GM19468 (cell line): ENCODE measurements around the gene TUBB1.
A peak's percentile ranks its signal among the peaks of the same experiment; 100 is the strongest.
"Not testable (repeated sequence)": the region's sequence is repeated elsewhere in the genome, so short reads cannot be mapped to it uniquely, and the experiment has no call there.

ENCODE experiments used
- ATAC-seq: cut with Tn5 transposase; IDR thresholded peaks from one replicate; pipeline ENCODE4 v1.9.1; 2021; ENCODE audit warnings: mild to moderate bottlenecking, moderate library complexity, moderate number of reproducible peaks; ENCODE audit not compliant: unreplicated experiment; ENCODE audit errors: extremely low read depth

TUBB1 gene

DNA sequence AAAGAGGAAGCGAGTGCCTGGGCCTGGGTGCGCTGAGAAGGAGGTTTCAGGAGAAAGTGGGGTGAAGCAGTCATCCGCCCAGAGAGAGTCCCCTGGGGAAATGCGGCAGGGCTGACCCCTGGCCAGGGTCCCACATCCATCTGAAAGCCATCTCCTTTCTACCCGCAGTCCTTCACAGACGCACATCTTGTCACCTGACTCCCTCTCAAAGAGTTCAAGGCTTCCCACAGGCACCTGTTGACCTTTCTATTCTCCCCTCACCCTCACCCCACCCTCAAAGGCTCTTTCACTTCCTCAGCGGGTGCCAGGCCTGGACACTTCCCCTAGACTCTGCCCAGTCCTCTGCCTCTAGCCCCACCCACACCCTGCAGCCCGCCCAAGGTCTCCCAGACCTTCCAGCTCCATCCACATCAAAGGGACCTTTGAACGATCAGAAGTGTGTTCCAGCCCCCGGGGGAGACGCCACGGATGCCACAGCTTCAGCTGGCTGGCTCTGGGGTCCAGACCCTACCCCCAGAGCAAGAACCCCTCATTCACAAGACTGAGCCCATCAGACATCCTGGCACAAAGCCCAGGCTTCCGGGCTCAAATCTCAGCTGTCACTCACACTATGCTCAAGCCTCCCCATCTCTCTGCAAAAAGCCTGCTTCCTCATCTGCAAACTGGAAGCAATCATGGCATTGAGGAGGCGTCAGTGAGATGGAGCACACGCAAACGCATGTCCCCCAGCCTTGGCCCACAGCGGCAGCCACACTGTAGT, 14.3 kb upstream of the TUBB1 start:
- peak; percentile 56 for ATAC-seq

DNA sequence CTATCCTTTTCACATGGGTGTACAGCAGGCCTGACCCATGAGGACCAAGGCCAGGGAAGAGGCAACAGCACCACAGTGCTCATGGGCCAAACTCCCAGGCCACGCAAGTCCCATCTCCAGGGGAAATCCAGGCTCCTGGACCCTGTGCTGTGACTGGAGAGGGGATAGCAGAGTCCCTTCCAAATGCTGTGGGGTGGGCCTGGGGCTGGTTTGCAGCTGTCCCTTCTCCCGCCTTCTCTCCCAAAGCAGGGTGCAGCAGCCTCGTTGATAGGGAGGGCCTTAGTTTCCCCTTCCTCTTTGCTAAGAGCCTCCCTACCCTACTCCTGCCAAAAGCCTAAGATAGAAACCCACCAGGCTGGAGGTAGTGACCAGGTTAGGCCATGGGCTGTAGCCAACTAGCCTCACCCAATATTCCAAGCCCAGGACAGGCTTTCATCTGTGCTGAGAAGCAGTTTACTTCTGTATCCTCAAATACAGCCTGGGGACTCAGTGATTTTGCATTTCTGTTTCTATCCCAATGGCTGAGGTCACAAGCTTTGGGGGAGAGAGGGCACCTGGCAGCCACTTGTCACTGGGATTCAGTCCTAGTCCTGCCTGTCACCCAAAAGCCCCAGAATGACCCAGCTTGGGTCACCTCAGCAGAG, 13.6 kb upstream of the TUBB1 start:
- ATAC-seq = no peak

DNA sequence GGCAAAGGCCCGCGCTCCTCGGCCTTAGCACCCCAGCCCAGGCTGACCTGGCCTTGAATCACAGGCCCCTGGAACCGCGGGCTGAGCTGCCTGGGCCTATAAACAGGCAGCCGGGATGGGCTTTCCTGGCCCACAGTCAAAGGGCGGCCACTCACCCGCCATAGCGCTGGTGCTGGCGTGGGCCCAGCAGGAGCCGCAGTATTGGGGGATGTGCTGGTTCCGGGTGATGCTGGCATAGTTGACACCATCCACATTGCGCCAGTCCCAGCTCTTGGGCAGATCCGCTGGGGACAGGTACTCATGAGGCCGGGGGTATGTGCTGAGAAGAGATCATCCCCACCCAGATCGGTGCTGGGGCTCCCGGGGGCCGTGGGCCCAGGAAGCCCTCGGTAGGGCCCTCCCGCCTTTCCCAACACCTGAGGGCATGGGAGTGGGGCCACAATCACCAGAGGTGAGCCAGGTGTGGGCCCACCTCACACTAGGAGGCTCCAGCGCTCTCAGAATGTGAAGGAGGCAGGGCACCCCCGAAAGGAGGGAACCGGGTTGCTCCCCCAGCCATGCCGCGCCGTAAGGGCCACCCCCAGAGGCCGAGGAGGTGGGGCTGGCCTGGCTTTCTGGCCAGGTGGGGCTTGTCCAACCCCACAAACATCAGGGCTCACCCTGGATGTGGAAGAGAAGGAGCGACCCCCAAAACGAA, 12.9 kb upstream of the TUBB1 start:
- no peak for ATAC-seq

DNA sequence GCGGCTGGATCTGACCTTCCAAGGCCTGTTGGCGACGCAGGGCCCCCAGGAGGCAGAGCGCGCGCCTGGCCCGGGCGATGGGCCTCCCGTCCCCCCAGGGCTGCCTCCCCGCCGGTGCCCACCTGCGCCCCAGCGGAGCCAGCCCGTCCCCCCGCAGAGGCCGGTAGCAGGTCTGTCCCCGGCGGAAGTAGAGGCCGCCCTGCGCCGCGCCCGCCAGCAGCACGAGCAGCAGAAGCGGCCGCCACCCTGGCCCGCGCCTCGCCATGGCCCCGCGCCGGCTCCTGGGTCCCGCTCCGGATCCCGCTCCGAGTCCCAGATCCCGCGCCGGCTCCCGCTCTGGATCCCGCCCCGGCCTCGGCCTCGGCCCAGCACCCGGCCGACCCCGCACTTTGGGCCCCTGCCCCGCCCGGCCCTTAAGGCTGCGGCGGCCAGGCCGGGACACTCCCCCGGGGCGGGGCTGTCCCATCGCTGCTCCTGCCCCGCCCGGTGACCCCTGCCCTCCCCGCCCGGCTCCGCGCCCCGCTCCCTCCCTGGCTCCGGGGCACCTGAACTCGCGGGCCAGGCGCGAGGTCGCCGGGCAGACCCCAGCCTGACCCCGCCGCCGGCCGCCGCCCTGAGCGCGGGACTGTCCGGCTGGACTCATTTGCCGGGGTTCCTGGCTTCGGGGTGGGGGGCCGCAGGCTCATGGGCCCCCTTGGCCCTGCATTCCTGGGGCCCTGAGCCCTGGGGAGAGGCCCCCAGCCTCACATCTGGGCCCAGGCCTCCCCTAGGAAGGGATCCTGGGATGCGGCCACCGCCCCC, 12.2 kb upstream of the TUBB1 start, which contains the start of gene CTSZ:
CTSZ (minus strand) TSS at position 391 of the 801 bp plus-strand sequence; CDS start at position 265, 126 bp downstream.
- no peak for ATAC-seq

- peak; percentile 10 for ATAC-seq
Measured at GRCh38 chr20:59007665-59008511, 11.3 kb upstream of the TUBB1 start.

DNA sequence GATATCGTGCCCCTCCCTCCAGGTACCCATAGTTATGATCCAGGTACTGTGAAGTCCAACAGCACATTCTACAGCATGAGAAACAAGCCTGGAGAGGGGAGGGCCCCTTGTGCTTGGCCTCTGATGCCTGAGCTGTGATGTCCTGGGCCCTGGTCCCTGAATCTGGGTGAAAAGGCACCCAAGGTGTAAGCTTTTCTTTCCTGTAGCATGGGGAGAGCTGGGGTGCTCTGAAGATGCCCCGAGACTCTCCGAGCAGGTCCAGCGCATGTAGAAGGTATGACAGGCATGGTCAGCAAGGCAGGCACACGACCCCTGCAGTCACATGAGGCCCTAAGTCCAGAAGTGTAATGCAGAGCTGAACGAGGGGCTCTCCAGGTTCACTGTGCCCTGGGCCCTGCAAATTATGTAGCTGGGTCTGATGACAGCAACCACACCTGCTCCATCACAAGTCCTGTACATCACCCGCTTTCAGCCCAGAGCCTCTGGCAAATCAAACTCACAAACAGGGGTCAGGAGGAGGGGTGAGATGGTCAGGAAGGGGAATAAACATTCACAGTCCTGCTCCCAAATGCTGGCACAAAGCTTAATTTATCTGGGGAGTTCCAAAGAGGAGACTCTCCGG, 10.4 kb upstream of the TUBB1 start:
- no peak for ATAC-seq

- ATAC-seq = no peak
Measured at GRCh38 chr20:59010321-59010994, 8.8 kb upstream of the TUBB1 start.

GRCh38 chr20:59010995-59011873, 8.0 kb upstream of the TUBB1 start:
- no peak for ATAC-seq

DNA sequence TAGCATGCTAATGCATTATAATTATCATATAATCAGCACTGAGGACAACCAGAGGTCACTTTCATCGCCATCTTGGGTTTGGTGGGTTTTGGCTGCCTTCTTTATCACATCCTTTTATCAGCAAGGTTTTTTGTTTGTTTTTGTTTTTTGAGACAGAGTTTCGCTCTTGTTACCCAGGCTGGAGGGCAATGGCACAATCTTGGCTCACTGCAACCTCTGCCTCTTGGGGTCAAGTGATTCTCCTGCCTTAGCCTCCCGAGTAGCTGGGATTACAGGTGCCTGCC, 7.4 kb upstream of the TUBB1 start:
- not testable (repeated sequence) for ATAC-seq

GRCh38 chr20:59013031-59013951, 5.9 kb upstream of the TUBB1 start:
- ATAC-seq = no peak

DNA sequence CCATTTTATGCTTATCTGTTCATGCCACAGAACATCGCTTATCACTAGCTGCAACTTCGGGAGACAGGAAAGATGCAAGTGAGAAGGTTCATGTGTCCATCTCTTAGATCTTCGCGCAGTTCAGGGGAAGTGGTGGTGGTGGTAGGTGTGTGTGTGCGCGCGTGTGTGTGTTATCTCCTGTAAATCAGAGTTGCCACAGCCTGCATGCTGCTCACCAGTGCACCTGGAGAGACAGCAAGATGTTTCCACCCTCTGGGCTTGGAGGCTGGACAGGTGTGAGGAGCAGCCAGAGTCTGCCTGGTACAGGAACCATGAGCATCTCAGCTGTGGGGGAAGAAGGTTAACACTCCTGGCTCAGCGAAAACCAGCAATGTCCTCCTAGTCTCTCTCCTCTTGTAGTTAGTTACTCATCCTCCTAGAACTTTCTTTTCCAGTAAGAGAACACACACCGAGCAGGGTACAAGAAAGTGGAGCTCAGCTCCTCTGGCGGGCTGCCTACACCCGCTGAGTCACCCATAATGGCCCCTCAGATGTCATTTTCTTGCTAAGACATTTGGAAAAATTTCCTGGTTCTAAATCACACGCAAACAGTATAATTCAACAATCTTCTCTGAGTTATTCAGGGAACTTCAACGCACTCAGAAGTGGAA, 5.1 kb upstream of the TUBB1 start:
- ATAC-seq = no peak

GRCh38 chr20:59014680-59015389, 4.4 kb upstream of the TUBB1 start:
- no peak for ATAC-seq

DNA sequence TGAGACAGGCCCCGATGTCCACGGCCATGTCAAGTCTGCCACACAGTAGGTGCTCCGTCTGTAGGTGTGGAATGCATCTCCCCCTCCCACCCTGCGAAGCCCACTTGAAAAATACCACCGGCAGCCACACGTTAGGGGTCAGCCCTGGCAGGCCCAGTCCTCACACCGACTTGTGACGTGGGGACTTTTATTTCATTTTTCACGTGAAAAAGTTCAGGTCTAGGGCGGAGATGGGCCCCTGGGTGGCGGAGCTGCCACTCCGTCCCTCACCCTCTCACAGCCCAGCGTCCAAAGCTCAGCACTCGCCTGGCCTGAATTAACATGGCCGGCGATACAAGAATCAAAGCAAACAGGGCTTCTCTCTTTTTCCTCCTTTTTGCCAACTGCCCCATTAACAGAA, 3.8 kb upstream of the TUBB1 start:
- no peak for ATAC-seq

- no peak for ATAC-seq
Measured at GRCh38 chr20:59015812-59016711, 3.2 kb upstream of the TUBB1 start.
